ENCODE measurements around the gene SEPSECS. TPM values are rescaled to one million over a fixed set of nuclear protein-coding genes. Genes with fewer than 3 reads are reported as not detected.

The SEPSECS gene
- total and polyA plus RNA-seq, 9 of the 15 experiments (the other 6 are each of a cell fraction or from before 2014, with no cell fraction given), result 3.9 to 17.2 (median 7.9) TPM

DNA sequence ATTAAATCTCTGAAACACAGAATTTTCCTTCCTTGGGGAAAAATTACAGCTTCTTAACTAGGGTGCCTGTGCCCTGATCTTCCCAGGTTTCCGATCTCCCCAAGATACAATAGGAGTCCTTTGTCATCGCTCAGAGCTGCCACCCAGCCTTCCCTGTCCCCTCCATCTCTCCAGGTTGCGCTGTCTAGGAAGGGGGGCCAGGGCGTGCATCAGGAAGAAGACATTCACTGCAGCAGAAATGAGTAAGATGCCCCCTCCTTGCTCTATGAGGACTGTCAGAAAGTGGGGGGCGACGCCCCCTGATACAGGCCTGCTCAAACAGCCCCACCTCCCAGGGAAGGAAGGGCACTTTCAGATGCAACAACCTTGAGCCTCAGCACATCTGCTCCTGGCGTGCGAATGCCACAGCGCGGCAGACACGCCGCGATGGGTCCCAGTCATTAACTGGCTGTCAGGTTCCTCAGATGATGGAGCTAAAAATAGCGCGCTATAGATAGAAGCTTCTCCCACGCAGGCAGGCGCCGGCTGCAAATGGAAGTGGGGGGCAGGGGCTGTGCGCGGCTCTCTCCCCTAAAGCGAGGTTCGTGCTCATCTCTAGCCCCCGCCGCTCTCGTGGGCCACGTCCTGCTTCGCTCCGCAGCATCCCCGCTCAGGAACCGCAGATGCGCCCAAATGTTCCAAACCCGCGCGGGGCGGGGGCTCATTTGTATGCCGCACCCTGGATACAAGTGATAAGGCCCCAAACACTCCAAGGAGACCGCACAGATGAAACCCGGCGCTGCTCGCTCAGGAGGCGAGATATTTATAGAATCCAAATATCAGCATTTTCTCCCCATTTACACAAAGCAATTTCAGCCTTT is 71.9 kb downstream of the SEPSECS start (continued):
- TF ChIP-seq, protein P1, sequence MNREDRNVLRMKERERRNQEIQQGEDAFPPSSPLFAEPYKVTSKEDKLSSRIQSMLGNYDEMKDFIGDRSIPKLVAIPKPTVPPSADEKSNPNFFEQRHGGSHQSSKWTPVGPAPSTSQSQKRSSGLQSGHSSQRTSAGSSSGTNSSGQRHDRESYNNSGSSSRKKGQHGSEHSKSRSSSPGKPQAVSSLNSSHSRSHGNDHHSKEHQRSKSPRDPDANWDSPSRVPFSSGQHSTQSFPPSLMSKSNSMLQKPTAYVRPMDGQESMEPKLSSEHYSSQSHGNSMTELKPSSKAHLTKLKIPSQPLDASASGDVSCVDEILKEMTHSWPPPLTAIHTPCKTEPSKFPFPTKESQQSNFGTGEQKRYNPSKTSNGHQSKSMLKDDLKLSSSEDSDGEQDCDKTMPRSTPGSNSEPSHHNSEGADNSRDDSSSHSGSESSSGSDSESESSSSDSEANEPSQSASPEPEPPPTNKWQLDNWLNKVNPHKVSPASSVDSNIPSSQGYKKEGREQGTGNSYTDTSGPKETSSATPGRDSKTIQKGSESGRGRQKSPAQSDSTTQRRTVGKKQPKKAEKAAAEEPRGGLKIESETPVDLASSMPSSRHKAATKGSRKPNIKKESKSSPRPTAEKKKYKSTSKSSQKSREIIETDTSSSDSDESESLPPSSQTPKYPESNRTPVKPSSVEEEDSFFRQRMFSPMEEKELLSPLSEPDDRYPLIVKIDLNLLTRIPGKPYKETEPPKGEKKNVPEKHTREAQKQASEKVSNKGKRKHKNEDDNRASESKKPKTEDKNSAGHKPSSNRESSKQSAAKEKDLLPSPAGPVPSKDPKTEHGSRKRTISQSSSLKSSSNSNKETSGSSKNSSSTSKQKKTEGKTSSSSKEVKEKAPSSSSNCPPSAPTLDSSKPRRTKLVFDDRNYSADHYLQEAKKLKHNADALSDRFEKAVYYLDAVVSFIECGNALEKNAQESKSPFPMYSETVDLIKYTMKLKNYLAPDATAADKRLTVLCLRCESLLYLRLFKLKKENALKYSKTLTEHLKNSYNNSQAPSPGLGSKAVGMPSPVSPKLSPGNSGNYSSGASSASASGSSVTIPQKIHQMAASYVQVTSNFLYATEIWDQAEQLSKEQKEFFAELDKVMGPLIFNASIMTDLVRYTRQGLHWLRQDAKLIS (CRISPR knock-in tag; IDR thresholded peaks at IDR 0.05), result no peak
- TF ChIP-seq, protein P2, sequence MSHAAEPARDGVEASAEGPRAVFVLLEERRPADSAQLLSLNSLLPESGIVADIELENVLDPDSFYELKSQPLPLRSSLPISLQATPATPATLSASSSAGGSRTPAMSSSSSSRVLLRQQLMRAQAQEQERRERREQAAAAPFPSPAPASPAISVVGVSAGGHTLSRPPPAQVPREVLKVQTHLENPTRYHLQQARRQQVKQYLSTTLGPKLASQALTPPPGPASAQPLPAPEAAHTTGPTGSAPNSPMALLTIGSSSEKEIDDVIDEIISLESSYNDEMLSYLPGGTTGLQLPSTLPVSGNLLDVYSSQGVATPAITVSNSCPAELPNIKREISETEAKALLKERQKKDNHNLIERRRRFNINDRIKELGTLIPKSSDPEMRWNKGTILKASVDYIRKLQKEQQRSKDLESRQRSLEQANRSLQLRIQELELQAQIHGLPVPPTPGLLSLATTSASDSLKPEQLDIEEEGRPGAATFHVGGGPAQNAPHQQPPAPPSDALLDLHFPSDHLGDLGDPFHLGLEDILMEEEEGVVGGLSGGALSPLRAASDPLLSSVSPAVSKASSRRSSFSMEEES (CRISPR knock-in tag; IDR thresholded peaks at IDR 0.05), result no peak
- TF ChIP-seq SMAD3 (CRISPR knock-in tag; conservative IDR thresholded peaks at IDR 0.05), result no peak
- no peak for TF ChIP-seq SIN3A (IDR thresholded peaks at IDR 0.05; ENCODE audit: borderline replicate concordance in 2 of 2, control insufficient read depth in 1 of 2, low read depth in 2 of 2, low read length in 2 of 2)
- no peak for TF ChIP-seq POLR2G (IDR thresholded peaks at IDR 0.05; ENCODE audit: low read depth, low read length)
- TF ChIP-seq E4F1 (CRISPR knock-in tag; IDR thresholded peaks at IDR 0.05; ENCODE audit: borderline replicate concordance), result no peak
- no peak for TF ChIP-seq SOX6 (IDR thresholded peaks at IDR 0.05)
- TF ChIP-seq PHB (CRISPR knock-in tag; IDR thresholded peaks at IDR 0.05), result no peak
- TF ChIP-seq, protein P3, sequence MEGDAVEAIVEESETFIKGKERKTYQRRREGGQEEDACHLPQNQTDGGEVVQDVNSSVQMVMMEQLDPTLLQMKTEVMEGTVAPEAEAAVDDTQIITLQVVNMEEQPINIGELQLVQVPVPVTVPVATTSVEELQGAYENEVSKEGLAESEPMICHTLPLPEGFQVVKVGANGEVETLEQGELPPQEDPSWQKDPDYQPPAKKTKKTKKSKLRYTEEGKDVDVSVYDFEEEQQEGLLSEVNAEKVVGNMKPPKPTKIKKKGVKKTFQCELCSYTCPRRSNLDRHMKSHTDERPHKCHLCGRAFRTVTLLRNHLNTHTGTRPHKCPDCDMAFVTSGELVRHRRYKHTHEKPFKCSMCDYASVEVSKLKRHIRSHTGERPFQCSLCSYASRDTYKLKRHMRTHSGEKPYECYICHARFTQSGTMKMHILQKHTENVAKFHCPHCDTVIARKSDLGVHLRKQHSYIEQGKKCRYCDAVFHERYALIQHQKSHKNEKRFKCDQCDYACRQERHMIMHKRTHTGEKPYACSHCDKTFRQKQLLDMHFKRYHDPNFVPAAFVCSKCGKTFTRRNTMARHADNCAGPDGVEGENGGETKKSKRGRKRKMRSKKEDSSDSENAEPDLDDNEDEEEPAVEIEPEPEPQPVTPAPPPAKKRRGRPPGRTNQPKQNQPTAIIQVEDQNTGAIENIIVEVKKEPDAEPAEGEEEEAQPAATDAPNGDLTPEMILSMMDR (IDR thresholded peaks at IDR 0.05 in 2 of 3, conservative IDR thresholded peaks at IDR 0.05 in 1 of 3; ENCODE audit: insufficient read depth in 2 of 3, low read depth in 1 of 3, low read length in 3 of 3), result no peak
- TF ChIP-seq ZNF445 (CRISPR knock-in tag; IDR thresholded peaks at IDR 0.05; ENCODE audit: low read depth), result no peak
- no peak for TF ChIP-seq E2F5 (CRISPR knock-in tag; IDR thresholded peaks at IDR 0.05)
- TF ChIP-seq HSF4 (CRISPR knock-in tag; IDR thresholded peaks at IDR 0.05; ENCODE audit: borderline replicate concordance), result no peak
- TF ChIP-seq IRF9 (tag; IDR thresholded peaks at IDR 0.05), result no peak
- TF ChIP-seq FOXA1 (IDR thresholded peaks at IDR 0.05; ENCODE audit: borderline replicate concordance), result no peak
